ENCODE measurements around the gene ALDH1A3.

ALDH1A3 gene

DNA sequence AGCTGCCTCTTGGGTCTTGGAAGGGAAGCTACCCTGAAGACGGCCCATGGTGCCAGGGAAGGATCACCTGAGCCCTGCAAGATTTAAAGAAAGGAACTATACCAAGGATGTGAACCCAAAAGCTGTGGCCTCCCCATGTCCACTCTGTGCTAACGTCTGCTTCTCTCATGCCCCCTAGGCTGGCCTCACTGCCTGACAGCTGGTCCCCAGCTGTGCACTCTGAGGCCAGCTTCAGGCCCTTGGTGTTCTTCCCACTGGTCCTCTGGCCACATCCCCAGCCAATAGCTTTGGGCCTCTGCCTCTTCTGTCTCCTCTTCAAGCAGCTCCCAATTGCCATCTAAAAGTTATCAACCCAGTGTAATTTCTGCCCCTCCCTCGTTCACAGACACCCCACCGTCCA, 34.3 kb downstream of the ALDH1A3 start:
- TF ChIP-seq, protein P1, sequence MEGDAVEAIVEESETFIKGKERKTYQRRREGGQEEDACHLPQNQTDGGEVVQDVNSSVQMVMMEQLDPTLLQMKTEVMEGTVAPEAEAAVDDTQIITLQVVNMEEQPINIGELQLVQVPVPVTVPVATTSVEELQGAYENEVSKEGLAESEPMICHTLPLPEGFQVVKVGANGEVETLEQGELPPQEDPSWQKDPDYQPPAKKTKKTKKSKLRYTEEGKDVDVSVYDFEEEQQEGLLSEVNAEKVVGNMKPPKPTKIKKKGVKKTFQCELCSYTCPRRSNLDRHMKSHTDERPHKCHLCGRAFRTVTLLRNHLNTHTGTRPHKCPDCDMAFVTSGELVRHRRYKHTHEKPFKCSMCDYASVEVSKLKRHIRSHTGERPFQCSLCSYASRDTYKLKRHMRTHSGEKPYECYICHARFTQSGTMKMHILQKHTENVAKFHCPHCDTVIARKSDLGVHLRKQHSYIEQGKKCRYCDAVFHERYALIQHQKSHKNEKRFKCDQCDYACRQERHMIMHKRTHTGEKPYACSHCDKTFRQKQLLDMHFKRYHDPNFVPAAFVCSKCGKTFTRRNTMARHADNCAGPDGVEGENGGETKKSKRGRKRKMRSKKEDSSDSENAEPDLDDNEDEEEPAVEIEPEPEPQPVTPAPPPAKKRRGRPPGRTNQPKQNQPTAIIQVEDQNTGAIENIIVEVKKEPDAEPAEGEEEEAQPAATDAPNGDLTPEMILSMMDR (IDR thresholded peaks at IDR 0.05; ENCODE audit: low read depth, low read length) = no peak
- no peak for DNase-seq (ENCODE audit: extremely low read depth, low read depth)

DNA sequence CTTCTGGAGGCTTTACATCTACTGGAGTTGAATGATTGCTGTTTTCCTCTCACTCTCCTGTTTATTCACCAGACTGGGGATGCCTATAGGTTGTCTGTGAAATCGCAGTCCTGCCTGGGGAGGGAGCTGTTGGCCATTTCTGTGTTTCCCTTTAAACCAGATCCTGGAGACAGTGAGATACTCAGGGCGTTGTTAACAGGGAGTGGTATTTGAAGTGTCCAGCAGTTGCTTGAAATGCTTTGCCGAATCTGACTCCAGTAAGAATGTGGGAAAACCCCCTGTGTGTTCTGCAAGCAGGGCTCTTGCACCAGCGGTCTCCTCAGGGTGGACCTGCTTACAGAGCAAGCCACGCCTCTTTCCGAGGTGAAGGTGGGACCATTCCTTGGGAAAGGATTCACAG, 35.2 kb downstream of the ALDH1A3 start:
- TF ChIP-seq, protein P1 (IDR thresholded peaks at IDR 0.05; ENCODE audit: low read depth, low read length) = peak; percentile 7
- no peak for DNase-seq (ENCODE audit: extremely low read depth, low read depth)

DNA sequence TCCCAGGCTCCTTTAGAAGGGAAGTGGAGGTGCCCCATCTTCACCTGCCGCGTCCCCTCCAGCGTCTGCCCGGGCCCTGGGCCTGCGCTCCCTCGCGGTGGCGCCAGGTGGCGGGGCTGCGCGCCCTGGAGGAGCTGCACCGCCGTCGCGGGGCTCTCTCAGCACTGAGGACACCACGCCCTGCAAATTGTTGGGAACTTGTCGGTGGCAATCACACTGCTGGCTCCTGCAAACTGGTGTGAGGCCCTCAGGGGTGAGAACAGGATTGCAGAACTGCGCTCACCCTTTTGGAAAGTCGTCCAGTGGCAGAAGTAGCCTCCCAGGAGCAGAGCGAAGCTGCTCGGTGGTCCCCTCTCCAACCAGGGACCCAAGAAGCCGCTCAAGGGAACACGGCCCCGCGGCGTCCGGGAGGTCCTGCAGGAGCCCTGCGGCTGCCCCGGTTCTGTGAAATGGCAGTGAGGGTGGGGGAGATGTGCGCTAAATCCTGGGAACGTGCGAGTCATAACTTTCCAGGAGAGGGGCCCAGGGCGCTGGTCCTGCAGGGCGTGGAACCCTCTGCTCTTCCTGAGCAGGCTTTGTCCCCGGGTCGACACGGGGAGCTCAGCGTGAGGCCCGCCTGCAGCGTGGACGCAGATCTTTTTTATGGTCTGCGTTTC, 38.5 kb downstream of the ALDH1A3 start:
- TF ChIP-seq, protein P1 (IDR thresholded peaks at IDR 0.05; ENCODE audit: low read depth, low read length) = peak; percentile 74
- DNase-seq (ENCODE audit: extremely low read depth, low read depth) = no peak

DNA sequence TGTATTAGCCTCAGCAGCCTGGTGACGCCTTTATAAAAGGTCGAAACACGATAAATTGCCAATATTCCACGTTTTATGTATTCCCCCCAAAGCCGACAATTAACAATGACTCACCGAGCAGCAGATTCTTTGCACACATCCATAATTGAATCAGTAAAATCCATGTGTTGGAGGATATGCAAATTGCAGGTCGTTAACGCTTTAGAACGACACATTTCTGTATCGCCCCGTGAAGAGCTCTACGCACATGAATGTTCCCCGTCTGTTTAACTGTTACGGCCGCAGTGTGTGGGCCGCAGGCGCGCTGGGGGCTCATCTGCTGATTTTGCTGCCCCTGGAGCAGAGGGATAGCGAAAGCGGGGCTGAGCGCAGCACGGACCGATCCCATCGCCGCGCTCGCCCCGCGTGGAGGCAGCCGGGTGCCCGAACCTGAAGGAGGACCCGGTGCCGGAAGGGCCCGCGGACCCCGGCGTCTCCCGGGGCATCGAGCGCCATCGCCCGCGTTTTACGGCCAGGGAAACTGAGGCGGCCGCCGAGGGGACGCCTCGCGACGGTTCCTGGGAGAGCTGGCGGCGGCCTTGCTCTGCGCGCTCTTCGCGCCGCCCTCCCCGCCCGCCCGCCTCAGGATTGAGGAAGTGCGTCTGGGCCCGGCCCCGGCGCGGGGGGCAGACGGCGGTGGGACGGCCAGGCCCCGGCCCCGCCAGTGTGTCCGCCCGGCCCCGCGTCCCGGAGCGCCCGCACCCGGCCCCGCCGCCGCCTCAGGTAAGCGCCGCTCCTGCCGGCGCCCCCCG, 39.3 kb downstream of the ALDH1A3 start, which contains the start of gene LRRK1:
Gene LRRK1 (plus strand): TSS at position 668 of the 791 bp plus-strand sequence. CDS start 5,276 bp downstream, outside the sequence.
- TF ChIP-seq, protein P1 (IDR thresholded peaks at IDR 0.05; ENCODE audit: low read depth, low read length) = no peak
- DNase-seq (ENCODE audit: extremely low read depth, low read depth) = no peak

DNA sequence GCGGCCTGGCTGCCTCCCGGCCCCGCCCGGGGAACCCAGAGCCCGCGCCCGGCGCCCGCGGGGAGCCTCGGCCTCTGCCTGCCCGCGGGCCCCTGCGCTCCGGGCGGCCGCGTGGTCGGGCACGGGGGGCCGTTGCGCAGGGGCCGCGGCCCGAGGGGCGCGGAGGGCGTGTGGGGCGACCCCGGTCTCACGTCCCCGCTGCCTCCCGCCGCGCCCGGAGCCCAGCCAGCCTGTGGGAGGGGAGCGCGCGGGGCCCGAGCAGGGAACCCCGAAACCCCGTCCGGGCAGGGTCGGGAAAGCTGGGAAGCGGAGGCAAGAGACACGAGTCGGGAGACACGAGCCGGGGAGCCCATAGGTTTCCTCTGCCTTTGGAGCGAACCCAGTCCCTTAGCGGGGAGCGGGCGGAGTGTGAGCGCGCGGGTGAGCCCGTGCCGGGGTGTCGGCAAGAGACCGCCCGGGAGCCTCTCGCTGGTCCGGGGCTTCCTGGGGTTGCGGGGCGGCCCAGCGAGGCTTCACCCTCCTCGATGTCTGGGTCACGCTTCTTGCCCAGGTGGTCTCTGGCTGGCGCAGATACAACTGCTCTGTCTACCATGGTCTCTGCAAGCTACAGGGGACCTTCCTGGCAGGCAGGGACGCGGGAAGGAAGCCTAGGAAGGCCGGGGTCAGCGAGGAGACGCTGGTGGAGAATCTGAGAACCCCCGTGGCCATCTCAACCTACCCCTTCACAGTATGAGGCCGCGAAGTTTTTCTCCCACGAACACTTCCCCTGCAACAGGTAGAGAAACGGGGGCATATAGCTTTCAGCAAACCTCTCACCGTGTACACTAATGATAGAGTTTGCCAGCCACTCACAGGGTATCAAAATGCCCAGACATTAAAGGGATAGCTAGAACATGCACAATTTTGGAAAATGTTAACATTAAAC, 40.1 kb downstream of the ALDH1A3 start:
- TF ChIP-seq, protein P1 (IDR thresholded peaks at IDR 0.05; ENCODE audit: low read depth, low read length) = no peak; the same call in 1 of the 2 replicates
- no peak for DNase-seq (ENCODE audit: extremely low read depth, low read depth)

DNA sequence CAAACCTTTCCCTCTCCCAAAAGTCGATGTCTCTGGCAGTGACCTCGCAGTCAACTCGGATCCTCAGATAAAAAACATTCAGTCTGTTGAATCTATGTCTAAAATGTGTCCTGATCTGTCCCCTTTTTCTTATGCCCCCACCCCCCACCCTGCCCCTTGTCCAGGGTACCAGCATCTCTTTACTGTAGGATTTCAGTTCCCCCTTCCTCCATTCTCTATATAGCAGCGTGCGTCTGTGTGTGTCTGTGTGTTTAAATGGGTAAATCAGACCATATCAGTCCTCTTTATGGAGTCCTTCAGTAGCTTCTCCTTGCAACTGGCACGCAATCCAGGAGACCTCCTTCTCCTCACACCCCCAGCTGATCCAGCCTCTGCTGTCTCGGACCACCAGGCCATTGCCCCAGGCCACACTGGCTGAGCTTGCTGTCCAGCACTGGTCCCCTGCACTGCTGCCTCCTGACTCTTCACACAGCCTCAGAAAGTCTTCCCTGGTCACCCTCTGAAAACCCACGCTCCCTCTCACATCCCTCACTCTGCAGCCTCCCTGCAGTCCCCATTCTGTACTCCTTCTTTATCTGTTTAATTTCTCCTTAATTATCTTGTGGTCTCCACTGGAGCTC, 41.0 kb downstream of the ALDH1A3 start:
- TF ChIP-seq, protein P1 (IDR thresholded peaks at IDR 0.05; ENCODE audit: low read depth, low read length) = no peak
- DNase-seq (ENCODE audit: extremely low read depth, low read depth) = no peak

All from AG09319 (cell line).